Measurements from ENCODE around the gene D2HGDH. TPM values are rescaled to one million over a fixed set of nuclear protein-coding genes. Genes with fewer than 3 reads are reported as not detected.
A peak's percentile ranks its signal among the peaks of the same experiment; 100 is the strongest.

Gene D2HGDH
- total and polyA plus RNA-seq, 2 of the 13 experiments (the other 11 are each of a cell fraction or from before 2014, with no cell fraction given), result 19.2 to 20.3 TPM

- TF ChIP-seq HMGXB3 (CRISPR knock-in tag; IDR thresholded peaks at IDR 0.05; ENCODE audit: borderline replicate concordance) (peak; percentile 89), ZMYM3 (CRISPR knock-in tag; IDR thresholded peaks at IDR 0.05) (peak; percentile 89), ZNF362 (CRISPR knock-in tag; IDR thresholded peaks at IDR 0.05; ENCODE audit: borderline replicate concordance) (peak; percentile 58; the same call in 1 of the 2 replicates), ZNF407 (CRISPR knock-in tag; IDR thresholded peaks at IDR 0.05; ENCODE audit: not compliant biosample characterization) (no peak), TBX2 (CRISPR knock-in tag; IDR thresholded peaks at IDR 0.05; ENCODE audit: borderline replicate concordance) (peak; percentile 91), ZNF451 (CRISPR knock-in tag; IDR thresholded peaks at IDR 0.05) (peak; percentile 91; the same call in 1 of the 2 replicates), ZNF256 (CRISPR knock-in tag; conservative IDR thresholded peaks at IDR 0.05) (no peak), ZNF207 (IDR thresholded peaks at IDR 0.05; ENCODE audit: borderline replicate concordance) (no peak), ELF3 (CRISPR knock-in tag; IDR thresholded peaks at IDR 0.05) (peak; percentile 94), FOXJ3 (CRISPR knock-in tag; IDR thresholded peaks at IDR 0.05; ENCODE audit: borderline replicate concordance) (peak; percentile 72; the same call in 1 of the 2 replicates), ISL2 (CRISPR knock-in tag; IDR thresholded peaks at IDR 0.05) (peak; percentile 78), ZBTB7A (CRISPR knock-in tag; IDR thresholded peaks at IDR 0.05) (peak; percentile 97)
Measured at GRCh38 chr2:241770185-241770935, 35.9 kb downstream of the D2HGDH start (continued).

Data from HepG2 (cell line).